ENCODE data around the gene SMARCE1.
"Not testable (repeated sequence)": the region's sequence is repeated elsewhere in the genome, so short reads cannot be mapped to it uniquely, and the experiment has no call there.

The SMARCE1 gene

GRCh38 chr17:40608061-40608581, 39.5 kb downstream of the SMARCE1 start:
- DNase-seq, result peak; percentile 77

GRCh38 chr17:40607641-40608040, 40.0 kb downstream of the SMARCE1 start:
- peak; percentile 50 for DNase-seq

GRCh38 chr17:40606548-40607353, 40.9 kb downstream of the SMARCE1 start:
- DNase-seq, result no peak

GRCh38 chr17:40605306-40605705, 42.3 kb downstream of the SMARCE1 start:
- DNase-seq, result peak; percentile 56

GRCh38 chr17:40604327-40605080, 43.1 kb downstream of the SMARCE1 start:
- no peak for DNase-seq

GRCh38 chr17:40602445-40603443, 44.9 kb downstream of the SMARCE1 start:
- peak; percentile 84 for DNase-seq

GRCh38 chr17:40600486-40601046, 47.1 kb downstream of the SMARCE1 start:
- DNase-seq, result no peak

- no peak for DNase-seq
These were observed 48.2 kb downstream of the SMARCE1 start for GRCh38 chr17:40599468-40599763.

- DNase-seq, result peak; percentile 86
These were observed 48.8 kb downstream of the SMARCE1 start for GRCh38 chr17:40598619-40599467.

- DNase-seq, result no peak
These were observed 49.4 kb downstream of the SMARCE1 start for GRCh38 chr17:40598301-40598618.

GRCh38 chr17:40597556-40598300, 49.9 kb downstream of the SMARCE1 start:
- no peak for DNase-seq

- no peak for DNase-seq
These were observed 50.5 kb downstream of the SMARCE1 start for GRCh38 chr17:40597156-40597555.

- DNase-seq, result peak; percentile 38
These were observed 51.2 kb downstream of the SMARCE1 start for GRCh38 chr17:40596261-40596919.

- no peak for DNase-seq
These were observed 56.9 kb downstream of the SMARCE1 start for GRCh38 chr17:40590742-40591141.

- DNase-seq, result no peak
These were observed 59.1 kb downstream of the SMARCE1 start for GRCh38 chr17:40588552-40588951.

- not testable (repeated sequence) for DNase-seq
These were observed 61.4 kb downstream of the SMARCE1 start for GRCh38 chr17:40586264-40586663.

GRCh38 chr17:40584950-40585349, 62.7 kb downstream of the SMARCE1 start:
- not testable (repeated sequence) for DNase-seq

GRCh38 chr17:40582328-40582901, 65.2 kb downstream of the SMARCE1 start:
- peak; percentile 73 for DNase-seq

GRCh38 chr17:40580140-40580539, 67.5 kb downstream of the SMARCE1 start:
- DNase-seq, result no peak

GRCh38 chr17:40579471-40579870, 68.1 kb downstream of the SMARCE1 start:
- no peak for DNase-seq

All from activated CD4-positive, alpha-beta T cell treated with anti-CD3 and anti-CD28 coated beads, Interleukin-10, Interleukin-2, amounts not matched to agents 100 ng/mL and 50 ng/mL, durations not matched to agents 16 hours and 8 hours (primary cell).